ENCODE data around the gene MON2. TPM values are rescaled to one million over a fixed set of nuclear protein-coding genes. Genes with fewer than 3 reads are reported as not detected.

Gene MON2
- total and polyA plus RNA-seq, 2 donors (not counting 1 experiment from before 2014, with no cell fraction given), result 12.3 to 43.8 TPM

GRCh38 chr12:62517887-62518286, 51.3 kb downstream of the MON2 start:
- Histone ChIP-seq H3K9me3 (ENCODE audit: control insufficient read depth, insufficient read depth, low read depth, low read length) (no peaks in the 10 kb centered on the region), H2AFZ (ENCODE audit: low read length) (no peak overlapping the region), H4K20me1 (ENCODE audit: control insufficient read depth, extremely low read depth, insufficient read depth, low read length) (no peaks in the 10 kb centered on the region), H3K27ac (ENCODE audit: insufficient read depth, low read length) (no peak overlapping the region), H3K27me3 (ENCODE audit: control insufficient read depth, insufficient read depth, low read length) (no peaks in the 10 kb centered on the region), H3K9ac (ENCODE audit: insufficient read depth, low read length) (no peak overlapping the region), H3K4me2 (ENCODE audit: extremely low read depth, insufficient read depth, low read length) (no peak overlapping the region), H3K4me1 (ENCODE audit: control insufficient read depth, extremely low read depth, insufficient read depth, low read length) (peaks cover 4% of the 10 kb centered on the region), H3K79me2 (ENCODE audit: control insufficient read depth, insufficient read depth, low read length) (no peaks in the 10 kb centered on the region), H3K36me3 (ENCODE audit: control insufficient read depth, insufficient read depth, low read length) (no peaks in the 10 kb centered on the region), H3K4me3 (replicated peaks in 1 of 4; ENCODE audit: control extremely low read depth in 1 of 4, insufficient read depth in 1 of 4, low read depth in 3 of 4, low read length in 4 of 4) (no peak overlapping the region)
- no peak for DNase-seq (ENCODE audit: low read depth in 2 of 2)
- no peak for TF ChIP-seq EZH2 (IDR thresholded peaks at IDR 0.05; ENCODE audit: low read length, missing control alignments)
- TF ChIP-seq, protein P1, sequence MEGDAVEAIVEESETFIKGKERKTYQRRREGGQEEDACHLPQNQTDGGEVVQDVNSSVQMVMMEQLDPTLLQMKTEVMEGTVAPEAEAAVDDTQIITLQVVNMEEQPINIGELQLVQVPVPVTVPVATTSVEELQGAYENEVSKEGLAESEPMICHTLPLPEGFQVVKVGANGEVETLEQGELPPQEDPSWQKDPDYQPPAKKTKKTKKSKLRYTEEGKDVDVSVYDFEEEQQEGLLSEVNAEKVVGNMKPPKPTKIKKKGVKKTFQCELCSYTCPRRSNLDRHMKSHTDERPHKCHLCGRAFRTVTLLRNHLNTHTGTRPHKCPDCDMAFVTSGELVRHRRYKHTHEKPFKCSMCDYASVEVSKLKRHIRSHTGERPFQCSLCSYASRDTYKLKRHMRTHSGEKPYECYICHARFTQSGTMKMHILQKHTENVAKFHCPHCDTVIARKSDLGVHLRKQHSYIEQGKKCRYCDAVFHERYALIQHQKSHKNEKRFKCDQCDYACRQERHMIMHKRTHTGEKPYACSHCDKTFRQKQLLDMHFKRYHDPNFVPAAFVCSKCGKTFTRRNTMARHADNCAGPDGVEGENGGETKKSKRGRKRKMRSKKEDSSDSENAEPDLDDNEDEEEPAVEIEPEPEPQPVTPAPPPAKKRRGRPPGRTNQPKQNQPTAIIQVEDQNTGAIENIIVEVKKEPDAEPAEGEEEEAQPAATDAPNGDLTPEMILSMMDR (conservative IDR thresholded peaks at IDR 0.05 in 1 of 2, IDR thresholded peaks at IDR 0.05 in 1 of 2; ENCODE audit: low read depth in 1 of 2, low read length in 2 of 2), result no peak

DNA sequence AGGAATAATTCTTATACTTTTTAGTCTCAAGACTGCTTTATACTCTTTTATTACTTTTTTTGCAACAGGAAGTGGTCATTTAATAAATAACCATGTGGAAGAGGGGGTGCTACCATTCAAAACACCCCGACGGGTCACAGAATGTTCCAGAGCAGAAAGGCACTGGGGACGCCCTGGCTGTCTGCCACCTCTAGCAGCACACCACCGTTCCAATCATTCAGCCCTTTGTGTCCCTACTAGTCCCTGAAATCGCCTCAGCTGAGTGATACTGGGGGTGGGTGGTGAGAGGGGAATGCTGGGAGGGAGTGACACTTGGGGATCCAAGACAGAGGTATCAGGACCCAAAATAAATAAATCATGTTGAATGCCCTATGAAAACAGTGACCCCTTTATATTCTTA, 52.4 kb downstream of the MON2 start:
- no peaks in the 10 kb centered on the region for H3K36me3 ChIP-seq (ENCODE audit: control insufficient read depth, insufficient read depth, low read length)
- peak overlapping the region; percentile 46 for H2AFZ ChIP-seq (ENCODE audit: low read length)
- no peaks in the 10 kb centered on the region for H3K9me3 ChIP-seq (ENCODE audit: control insufficient read depth, insufficient read depth, low read depth, low read length)
- H3K4me1 ChIP-seq (ENCODE audit: control insufficient read depth, extremely low read depth, insufficient read depth, low read length), result peaks cover 4% of the 10 kb centered on the region
- no peak for DNase-seq (ENCODE audit: low read depth in 2 of 2)
- H3K4me3 ChIP-seq (replicated peaks in 1 of 4; ENCODE audit: control extremely low read depth in 1 of 4, insufficient read depth in 1 of 4, low read depth in 3 of 4, low read length in 4 of 4), result no peak overlapping the region
- H3K27me3 ChIP-seq (ENCODE audit: control insufficient read depth, insufficient read depth, low read length), result no peaks in the 10 kb centered on the region
- H3K27ac ChIP-seq (ENCODE audit: insufficient read depth, low read length), result peak overlapping the region; percentile 49
- H3K9ac ChIP-seq (ENCODE audit: insufficient read depth, low read length), result no peak overlapping the region
- H3K79me2 ChIP-seq (ENCODE audit: control insufficient read depth, insufficient read depth, low read length), result no peaks in the 10 kb centered on the region
- H3K4me2 ChIP-seq (ENCODE audit: extremely low read depth, insufficient read depth, low read length), result no peak overlapping the region
- TF ChIP-seq, protein P1 (conservative IDR thresholded peaks at IDR 0.05 in 1 of 2, IDR thresholded peaks at IDR 0.05 in 1 of 2; ENCODE audit: low read depth in 1 of 2, low read length in 2 of 2), result no peak
- TF ChIP-seq EZH2 (IDR thresholded peaks at IDR 0.05; ENCODE audit: low read length, missing control alignments), result no peak
- no peaks in the 10 kb centered on the region for H4K20me1 ChIP-seq (ENCODE audit: control insufficient read depth, extremely low read depth, insufficient read depth, low read length)

DNA sequence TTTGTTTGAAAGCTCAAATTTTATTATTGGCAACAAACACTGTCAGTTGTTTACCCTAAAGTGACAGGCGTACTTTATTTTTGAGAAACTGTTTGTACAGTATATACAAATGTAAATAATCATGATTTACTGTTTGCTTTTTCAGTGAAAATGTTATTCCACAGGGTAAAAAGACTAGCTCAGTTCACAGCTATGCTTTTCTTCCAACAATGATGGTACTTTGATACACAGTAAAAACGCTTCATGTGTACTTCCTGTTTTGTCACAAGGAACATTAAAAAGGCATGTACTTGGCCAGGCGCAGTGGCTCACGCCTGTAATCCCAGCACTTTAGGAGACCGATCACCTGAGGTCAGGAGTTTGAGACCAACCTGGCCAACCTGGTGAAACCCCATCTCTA, 53.7 kb downstream of the MON2 start:
- H3K9me3 ChIP-seq (ENCODE audit: control insufficient read depth, insufficient read depth, low read depth, low read length), result no peaks in the 10 kb centered on the region
- H2AFZ ChIP-seq (ENCODE audit: low read length), result no peak overlapping the region

More for the DNA sequence above, 53.7 kb downstream of the MON2 start:
- no peak overlapping the region for H3K9ac ChIP-seq (ENCODE audit: insufficient read depth, low read length)
- no peaks in the 10 kb centered on the region for H3K27me3 ChIP-seq (ENCODE audit: control insufficient read depth, insufficient read depth, low read length)
- peaks cover 4% of the 10 kb centered on the region for H3K4me1 ChIP-seq (ENCODE audit: control insufficient read depth, extremely low read depth, insufficient read depth, low read length)
- no peaks in the 10 kb centered on the region for H3K36me3 ChIP-seq (ENCODE audit: control insufficient read depth, insufficient read depth, low read length)
- H3K27ac ChIP-seq (ENCODE audit: insufficient read depth, low read length), result no peak overlapping the region
- H3K4me3 ChIP-seq (replicated peaks in 1 of 4; ENCODE audit: control extremely low read depth in 1 of 4, insufficient read depth in 1 of 4, low read depth in 3 of 4, low read length in 4 of 4), result no peak overlapping the region
- H3K4me2 ChIP-seq (ENCODE audit: extremely low read depth, insufficient read depth, low read length), result no peak overlapping the region
- no peak for DNase-seq (ENCODE audit: low read depth in 2 of 2)
- no peaks in the 10 kb centered on the region for H4K20me1 ChIP-seq (ENCODE audit: control insufficient read depth, extremely low read depth, insufficient read depth, low read length)
- no peak for TF ChIP-seq EZH2 (IDR thresholded peaks at IDR 0.05; ENCODE audit: low read length, missing control alignments)
- TF ChIP-seq, protein P1 (conservative IDR thresholded peaks at IDR 0.05 in 1 of 2, IDR thresholded peaks at IDR 0.05 in 1 of 2; ENCODE audit: low read depth in 1 of 2, low read length in 2 of 2), result no peak
- no peaks in the 10 kb centered on the region for H3K79me2 ChIP-seq (ENCODE audit: control insufficient read depth, insufficient read depth, low read length)
